ENCODE data around the gene ARHGAP22. TPM values are rescaled to one million over a fixed set of nuclear protein-coding genes. Genes with fewer than 3 reads are reported as not detected.

Gene ARHGAP22
- polyA plus RNA-seq, 5 donors = 1.3 to 3.1 (median 2.5) TPM

Other genes with a start within 250 kb of the ARHGAP22 start
- 1 to 10 TPM; 2.1 to 5.1 (median 4.5) TPM for gene WDFY4, start 79.8 kb upstream of the ARHGAP22 start, polyA plus RNA-seq (ENCODE audit: insufficient read depth in 1 of 5, insufficient read length in 5 of 5, low replicate concordance in 1 of 5)

All from right lung (tissue), 5 donors.